Neural progenitor cell (in vitro differentiated cells): ENCODE data around the gene ZNF710.

Experiments
- EZH2 ChIP-seq: fragments of 200-600 bp; sonication (generic); IDR thresholded peaks from 2 replicates; pipeline ENCODE4 v1.6.1; 2017; ENCODE audit warnings: antibody characterized with exemption, mild to moderate bottlenecking, moderate library complexity
- TF ChIP-seq, protein P1 (sequence below): fragments of 200-600 bp; sonication (generic); IDR thresholded peaks from 2 replicates; pipeline ENCODE4 v1.5.1; 2017; ENCODE audit warnings: antibody characterized with exemption, mild to moderate bottlenecking

DNA sequence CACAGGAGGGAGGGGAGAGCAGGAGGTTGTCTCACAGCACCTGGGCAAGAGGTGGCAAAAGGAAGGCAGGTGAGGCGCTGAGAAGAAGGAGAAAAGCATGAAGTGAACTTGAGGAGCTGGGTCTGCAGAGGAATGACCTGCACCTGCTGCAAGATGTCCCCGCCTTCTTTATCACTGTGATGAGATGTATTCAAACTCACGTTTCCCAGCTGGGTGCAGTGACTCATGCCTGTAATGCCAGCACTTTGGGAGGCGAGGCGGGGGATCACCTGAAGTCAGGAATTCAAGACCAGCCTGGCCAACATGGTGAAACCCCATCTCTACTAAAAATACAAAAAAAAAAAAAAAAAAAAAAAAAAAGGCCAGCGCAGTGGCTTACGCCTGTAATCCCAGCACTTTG, 22.2 kb upstream of the ZNF710 start:
- TF ChIP-seq, protein P1, sequence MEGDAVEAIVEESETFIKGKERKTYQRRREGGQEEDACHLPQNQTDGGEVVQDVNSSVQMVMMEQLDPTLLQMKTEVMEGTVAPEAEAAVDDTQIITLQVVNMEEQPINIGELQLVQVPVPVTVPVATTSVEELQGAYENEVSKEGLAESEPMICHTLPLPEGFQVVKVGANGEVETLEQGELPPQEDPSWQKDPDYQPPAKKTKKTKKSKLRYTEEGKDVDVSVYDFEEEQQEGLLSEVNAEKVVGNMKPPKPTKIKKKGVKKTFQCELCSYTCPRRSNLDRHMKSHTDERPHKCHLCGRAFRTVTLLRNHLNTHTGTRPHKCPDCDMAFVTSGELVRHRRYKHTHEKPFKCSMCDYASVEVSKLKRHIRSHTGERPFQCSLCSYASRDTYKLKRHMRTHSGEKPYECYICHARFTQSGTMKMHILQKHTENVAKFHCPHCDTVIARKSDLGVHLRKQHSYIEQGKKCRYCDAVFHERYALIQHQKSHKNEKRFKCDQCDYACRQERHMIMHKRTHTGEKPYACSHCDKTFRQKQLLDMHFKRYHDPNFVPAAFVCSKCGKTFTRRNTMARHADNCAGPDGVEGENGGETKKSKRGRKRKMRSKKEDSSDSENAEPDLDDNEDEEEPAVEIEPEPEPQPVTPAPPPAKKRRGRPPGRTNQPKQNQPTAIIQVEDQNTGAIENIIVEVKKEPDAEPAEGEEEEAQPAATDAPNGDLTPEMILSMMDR = no peak
- no peak for TF ChIP-seq EZH2
